Neutrophil (primary cell): Measurements from ENCODE around the gene GABBR2.
"Not testable (repeated sequence)": the region's sequence is repeated elsewhere in the genome, so short reads cannot be mapped to it uniquely, and the experiment has no call there.

Experiments
- H3K27ac ChIP-seq: fragments of 200-600 bp; sonication (generic); 2 replicates; pipeline ENCODE4 v1.5.1; 2016; ENCODE audit warnings: mild to moderate bottlenecking, moderate library complexity
- H3K27me3 ChIP-seq: fragments of 200-600 bp; sonication (generic); 2 replicates; pipeline ENCODE4 v1.6.0; 2016; ENCODE audit warnings: mild to moderate bottlenecking
- H3K36me3 ChIP-seq: fragments of 200-600 bp; sonication (generic); 2 replicates; pipeline ENCODE4 v1.5.1; 2017
- H3K4me1 ChIP-seq, 2 experiments: fragments of 200-600 bp in 1 of 2; sonication (generic) in 1 of 2; 1 replicate in 1 of 2; 2 replicates in 1 of 2; pipeline versions ENCODE4 v1.5.1 to v1.6.1; 2013 to 2016; ENCODE audit warnings: low read depth in 1 of 2, low read length in 1 of 2, mild to moderate bottlenecking in 1 of 2, moderate library complexity in 1 of 2; ENCODE audit not compliant: control insufficient read depth in 1 of 2, insufficient read depth in 1 of 2
- H3K4me3 ChIP-seq, 2 experiments: fragments of 200-600 bp in 1 of 2; sonication (generic) in 1 of 2; 1 replicate in 1 of 2; 2 replicates in 1 of 2; pipeline ENCODE4 v1.5.1; 2013 to 2016; ENCODE audit warnings: low read depth in 1 of 2, low read length in 1 of 2, mild to moderate bottlenecking in 1 of 2, moderate library complexity in 1 of 2
- H3K9me3 ChIP-seq: fragments of 200-600 bp; sonication (generic); 2 replicates; pipeline ENCODE4 v1.5.1; 2016
- CTCF ChIP-seq: fragments of 200-600 bp; sonication (generic); IDR thresholded peaks from 2 replicates; pipeline ENCODE4 v1.5.1; 2016; ENCODE audit warnings: antibody characterized with exemption

GABBR2 gene

GRCh38 chr9:98591696-98592095, 117.0 kb downstream of the GABBR2 start:
- Histone ChIP-seq H3K9me3 (no peaks in the 10 kb centered on the region), H3K36me3 (no peaks in the 10 kb centered on the region), H3K27ac (no peak overlapping the region), H3K4me1 (no peaks in the 10 kb centered on the region), H3K4me3 (no peak overlapping the region), H3K27me3 (peaks cover 67% of the 10 kb centered on the region)
- no peak for TF ChIP-seq CTCF

- no peak for TF ChIP-seq CTCF
- H3K27me3 ChIP-seq = peaks cover 73% of the 10 kb centered on the region
- H3K36me3 ChIP-seq = no peaks in the 10 kb centered on the region
Observed at GRCh38 chr9:98590101-98590500, 118.6 kb downstream of the GABBR2 start.

GRCh38 chr9:98589102-98589501, 119.6 kb downstream of the GABBR2 start:
- no peak overlapping the region for H3K4me3 ChIP-seq
- no peaks in the 10 kb centered on the region for H3K9me3 ChIP-seq
- H3K36me3 ChIP-seq = no peaks in the 10 kb centered on the region
- no peaks in the 10 kb centered on the region for H3K4me1 ChIP-seq
- H3K27me3 ChIP-seq = peaks cover 73% of the 10 kb centered on the region
- H3K27ac ChIP-seq = no peak overlapping the region
- TF ChIP-seq CTCF = no peak

More at GRCh38 chr9:98590101-98590500, 118.6 kb downstream of the GABBR2 start:
- H3K27ac ChIP-seq = no peak overlapping the region
- H3K4me3 ChIP-seq = no peak overlapping the region
- H3K9me3 ChIP-seq = no peaks in the 10 kb centered on the region
- no peaks in the 10 kb centered on the region for H3K4me1 ChIP-seq

- peaks cover 86% of the 10 kb centered on the region for H3K27me3 ChIP-seq
- H3K4me1 ChIP-seq, H3K4me3 ChIP-seq, H3K27ac ChIP-seq, H3K9me3 ChIP-seq, H3K36me3 ChIP-seq: not testable (repeated sequence)
Observed at GRCh38 chr9:98584853-98585438, 123.8 kb downstream of the GABBR2 start.

- TF ChIP-seq CTCF = no peak
- no peak overlapping the region for H3K4me3 ChIP-seq
- H3K9me3 ChIP-seq = no peaks in the 10 kb centered on the region
- H3K27me3 ChIP-seq = peaks cover 88% of the 10 kb centered on the region
- no peaks in the 10 kb centered on the region for H3K4me1 ChIP-seq
- no peak overlapping the region for H3K27ac ChIP-seq
- H3K36me3 ChIP-seq = no peaks in the 10 kb centered on the region
Observed at GRCh38 chr9:98584059-98584458, 124.7 kb downstream of the GABBR2 start.

GRCh38 chr9:98583417-98583816, 125.3 kb downstream of the GABBR2 start:
- Histone ChIP-seq H3K27ac (no peak overlapping the region), H3K36me3 (no peaks in the 10 kb centered on the region), H3K4me1 (no peaks in the 10 kb centered on the region), H3K9me3 (no peaks in the 10 kb centered on the region), H3K27me3 (peaks cover 88% of the 10 kb centered on the region), H3K4me3 (no peak overlapping the region)
- TF ChIP-seq CTCF = no peak
